CD14-positive monocyte (primary cell): ENCODE results near the gene ACSL3. TPM values are rescaled to one million over a fixed set of nuclear protein-coding genes. Genes with fewer than 3 reads are reported as not detected.

Experiments
- DNase-seq, 3 donors: peaks; one replicate each; pipeline ENCODE4 v3.0.0-alpha.2; 2011 to 2022
- H2AFZ ChIP-seq: 2 replicates; pipeline ENCODE4 v1.6.0; 2012; ENCODE audit warnings: mild to moderate bottlenecking, low read depth, low read length, inconsistent platforms; ENCODE audit not compliant: insufficient read depth, poor library complexity, severe bottlenecking
- H3K27ac ChIP-seq, 2 donors: 1 replicate in 1 of 2; 2 replicates in 1 of 2; pipeline ENCODE4 v1.5.1; 2012 to 2013; ENCODE audit warnings: low read length in 2 of 2, control low read depth in 1 of 2, inconsistent platforms in 1 of 2, low read depth in 1 of 2, mild to moderate bottlenecking in 1 of 2
- H3K27me3 ChIP-seq, 2 donors: one replicate each; pipeline versions ENCODE4 v1.6.0 to v1.6.1; 2011 to 2013; ENCODE audit warnings: low read length in 2 of 2; ENCODE audit not compliant: control insufficient read depth in 2 of 2, insufficient read depth in 2 of 2
- H3K36me3 ChIP-seq, 2 donors: replicated peaks in 1 of 2; 1 replicate in 1 of 2; 2 replicates in 1 of 2; pipeline versions ENCODE4 v1.5.1 to v1.6.1; 2012 to 2013; ENCODE audit warnings: low read length in 2 of 2, control low read depth in 1 of 2, inconsistent platforms in 1 of 2, mild to moderate bottlenecking in 1 of 2; ENCODE audit not compliant: insufficient read depth in 2 of 2, control insufficient read depth in 1 of 2
- H3K4me1 ChIP-seq, 2 donors: 1 replicate in 1 of 2; 2 replicates in 1 of 2; pipeline versions ENCODE4 v1.5.1 to v1.6.1; 2012 to 2013; ENCODE audit warnings: low read length in 2 of 2, control low read depth in 1 of 2, inconsistent platforms in 1 of 2, mild to moderate bottlenecking in 1 of 2, moderate library complexity in 1 of 2; ENCODE audit not compliant: insufficient read depth in 2 of 2, control insufficient read depth in 1 of 2
- H3K4me2 ChIP-seq: replicated peaks from 2 replicates; pipeline ENCODE3; 2012; ENCODE audit warnings: low read length, moderate library complexity, mild to moderate bottlenecking; ENCODE audit not compliant: poor library complexity, severe bottlenecking; ENCODE audit errors: extremely low read depth
- H3K4me3 ChIP-seq, 3 experiments: fragments of 200-600 bp in 1 of 3; sonication (generic) in 1 of 3; replicated peaks in 1 of 3; 1 replicate in 2 of 3; 2 replicates in 1 of 3; pipeline ENCODE4 v1.5.1; 2011 to 2013; ENCODE audit warnings: low read length in 3 of 3, mild to moderate bottlenecking in 3 of 3, control low read depth in 2 of 3, low read depth in 2 of 3, inconsistent platforms in 1 of 3, moderate library complexity in 1 of 3
- H3K79me2 ChIP-seq: 2 replicates; pipeline ENCODE4 v1.6.0; 2012; ENCODE audit warnings: mild to moderate bottlenecking, control low read depth, inconsistent platforms, low read length, moderate library complexity; ENCODE audit not compliant: insufficient read depth
- H3K9ac ChIP-seq: 2 replicates; pipeline ENCODE4 v1.6.0; 2017; ENCODE audit warnings: low read length, mild to moderate bottlenecking; ENCODE audit not compliant: insufficient read depth, poor library complexity, severe bottlenecking
- H3K9me3 ChIP-seq, 2 donors: replicated peaks in 1 of 2; 1 replicate in 1 of 2; 2 replicates in 1 of 2; pipeline versions ENCODE4 v1.5.1 to v1.6.1; 2012 to 2013; ENCODE audit warnings: low read length in 2 of 2, control low read depth in 1 of 2; ENCODE audit not compliant: control insufficient read depth in 1 of 2, insufficient read depth in 1 of 2
- H4K20me1 ChIP-seq: 2 replicates; pipeline ENCODE4 v1.6.0; 2012; ENCODE audit warnings: mild to moderate bottlenecking, low read length, control low read depth, moderate library complexity; ENCODE audit not compliant: insufficient read depth
- H3K27ac Mint-ChIP-seq, 7 donors: one replicate each; pipeline ENCODE4 v1.8.0; 2020; ENCODE audit warnings: mild to moderate bottlenecking in 7 of 7, mixed read lengths in 7 of 7, moderate library complexity in 6 of 7, inconsistent platforms in 2 of 7
- H3K27me3 Mint-ChIP-seq, 3 donors: one replicate each; pipeline ENCODE4 v1.8.0; 2021 to 2022; ENCODE audit warnings: low read depth in 3 of 3, mild to moderate bottlenecking in 3 of 3, mixed read lengths in 3 of 3, moderate library complexity in 3 of 3, inconsistent platforms in 1 of 3
- H3K36me3 Mint-ChIP-seq, 2 donors: one replicate each; pipeline ENCODE4 v1.8.0; 2020; ENCODE audit warnings: mixed read lengths in 2 of 2, inconsistent platforms in 1 of 2, mild to moderate bottlenecking in 1 of 2
- H3K4me1 Mint-ChIP-seq: one replicate; pipeline ENCODE4 v1.8.0; 2020; ENCODE audit warnings: mild to moderate bottlenecking, mixed read lengths
- H3K4me3 Mint-ChIP-seq, 2 donors: one replicate each; pipeline ENCODE4 v1.8.0; 2020; ENCODE audit warnings: mild to moderate bottlenecking in 2 of 2, mixed read lengths in 2 of 2, moderate library complexity in 1 of 2
- H3K9me3 Mint-ChIP-seq, 7 donors: one replicate each; pipeline ENCODE4 v1.8.0; 2020 to 2022; ENCODE audit warnings: mixed read lengths in 7 of 7, mild to moderate bottlenecking in 6 of 7, moderate library complexity in 6 of 7, inconsistent platforms in 2 of 7
- WGBS: methylation state at CpG from one replicate; pipeline ENCODE4 v1.1.5; 2013; ENCODE audit warnings: missing lambda C conversion rate; ENCODE audit not compliant: insufficient coverage; 5-methylcytosine and 5-hydroxymethylcytosine counted together
- intact Hi-C, 2 donors: fragments of 100-400 bp; cut with micrococcal nuclease; formaldehyde crosslinking; loops; one replicate each; pipeline versions ENCODE4 v1.15.0 to v1.15.1; 2023
- polyA plus RNA-seq, 3 donors: library from polyadenylated mRNA; depleted of rRNA in 1 of 3; unstranded in 2 of 3; stranded (reverse) in 1 of 3; fragments of 300-500 nt in 2 of 3; fragments of >200 nt in 1 of 3; fragmentation: Illumina TruSeq in 2 of 3; gene quantifications; 1 replicate in 2 of 3; 2 replicates in 1 of 3; pipeline ENCODE4 v1.2.3, GENCODE V29; 2012 to 2021
- TF ChIP-seq, protein P1 (sequence below): fragments of 200-600 bp; IDR thresholded peaks from one replicate; pipeline ENCODE4 v1.8.0; 2022; ENCODE audit warnings: antibody characterized with exemption, mild to moderate bottlenecking

ACSL3 gene
- polyA plus RNA-seq, 3 donors, result 8.8 to 24.4 (median 19.9) TPM

DNA sequence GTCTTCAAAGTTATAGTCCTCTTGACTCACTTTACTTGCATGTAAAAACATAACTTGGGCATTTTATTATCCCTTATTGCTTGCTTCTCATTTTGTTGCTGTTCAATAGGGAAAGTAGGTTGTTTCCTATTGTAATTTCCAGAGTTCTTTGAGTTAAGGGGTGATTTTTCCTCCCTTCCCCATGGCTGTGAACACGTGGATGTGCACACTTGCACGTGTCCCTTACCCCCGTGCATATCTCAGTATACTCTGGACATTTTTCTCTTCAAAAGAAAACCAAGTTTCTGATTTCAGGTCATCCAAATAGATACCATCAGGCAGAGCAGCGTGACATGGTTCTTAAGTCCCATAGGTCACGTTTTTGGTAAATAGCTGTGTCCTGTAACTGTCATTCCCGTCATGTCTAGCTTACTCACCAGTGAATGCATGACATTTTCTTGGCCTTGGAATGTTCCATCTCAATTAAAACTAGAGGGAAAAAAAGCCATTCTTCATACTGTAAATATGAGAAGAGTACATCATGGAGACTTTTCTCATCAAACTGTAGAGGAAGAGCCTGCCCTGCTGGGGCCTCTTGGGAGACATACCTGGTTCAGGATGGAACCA is 107.8 kb downstream of the ACSL3 start:
- Histone ChIP-seq H3K27ac (no peak overlapping the region), H3K9ac (no peak overlapping the region), H3K4me1 (peaks cover 11 to 14% of the 10 kb centered on the region in 2 donors), H2AFZ (no peak overlapping the region), H4K20me1 (no peaks in the 10 kb centered on the region), H3K36me3 (no peaks in the 10 kb centered on the region), H3K27me3 (no peaks in the 10 kb centered on the region), H3K4me3 (no peak overlapping the region), H3K9me3 (no peaks in the 10 kb centered on the region), H3K4me2 (no peak overlapping the region), H3K79me2 (no peaks in the 10 kb centered on the region)
- H3K36me3 Mint-ChIP-seq, result no peaks in the 10 kb centered on the region
- H3K27me3 Mint-ChIP-seq, result peaks cover 0 to 2% (median 0%) of the 10 kb centered on the region in 3 donors
- peaks cover 16% of the 10 kb centered on the region for H3K4me1 Mint-ChIP-seq
- peaks cover 0 to 2% (median 0%) of the 10 kb centered on the region in 7 donors for H3K9me3 Mint-ChIP-seq
- TF ChIP-seq, protein P1, sequence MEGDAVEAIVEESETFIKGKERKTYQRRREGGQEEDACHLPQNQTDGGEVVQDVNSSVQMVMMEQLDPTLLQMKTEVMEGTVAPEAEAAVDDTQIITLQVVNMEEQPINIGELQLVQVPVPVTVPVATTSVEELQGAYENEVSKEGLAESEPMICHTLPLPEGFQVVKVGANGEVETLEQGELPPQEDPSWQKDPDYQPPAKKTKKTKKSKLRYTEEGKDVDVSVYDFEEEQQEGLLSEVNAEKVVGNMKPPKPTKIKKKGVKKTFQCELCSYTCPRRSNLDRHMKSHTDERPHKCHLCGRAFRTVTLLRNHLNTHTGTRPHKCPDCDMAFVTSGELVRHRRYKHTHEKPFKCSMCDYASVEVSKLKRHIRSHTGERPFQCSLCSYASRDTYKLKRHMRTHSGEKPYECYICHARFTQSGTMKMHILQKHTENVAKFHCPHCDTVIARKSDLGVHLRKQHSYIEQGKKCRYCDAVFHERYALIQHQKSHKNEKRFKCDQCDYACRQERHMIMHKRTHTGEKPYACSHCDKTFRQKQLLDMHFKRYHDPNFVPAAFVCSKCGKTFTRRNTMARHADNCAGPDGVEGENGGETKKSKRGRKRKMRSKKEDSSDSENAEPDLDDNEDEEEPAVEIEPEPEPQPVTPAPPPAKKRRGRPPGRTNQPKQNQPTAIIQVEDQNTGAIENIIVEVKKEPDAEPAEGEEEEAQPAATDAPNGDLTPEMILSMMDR, result no peak
- DNase-seq, result no peak
- 100% methylated on average over 3 of the region's 6 CpGs for WGBS
- H3K4me3 Mint-ChIP-seq, result no peak overlapping the region
- intact Hi-C loops, result no loop called here
- no peak overlapping the region for H3K27ac Mint-ChIP-seq

DNA sequence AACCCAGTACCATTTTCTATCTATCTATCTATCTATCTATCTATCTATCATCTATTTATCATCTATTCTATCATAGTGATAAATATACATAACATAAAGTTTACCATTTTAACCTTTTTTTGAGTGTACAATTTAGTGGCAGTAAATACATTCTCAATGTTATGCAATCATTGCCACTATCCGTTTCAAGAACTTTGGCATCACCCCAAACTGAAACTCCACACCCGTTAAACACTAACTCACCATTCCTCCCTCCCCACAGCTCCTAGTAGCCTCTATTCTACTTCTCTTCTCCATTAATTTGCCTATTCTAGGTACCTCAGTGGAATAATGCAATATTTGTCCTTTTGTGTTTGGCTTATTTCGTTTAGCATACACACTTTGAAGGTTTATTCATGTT is 108.7 kb downstream of the ACSL3 start:
- Histone ChIP-seq H3K9ac (no peak overlapping the region), H3K36me3 (no peaks in the 10 kb centered on the region), H3K4me1 (peaks cover 3 to 6% of the 10 kb centered on the region in 2 donors), H3K4me2 (no peak overlapping the region), H2AFZ (no peak overlapping the region), H3K9me3 (no peaks in the 10 kb centered on the region), H3K27ac (no peak overlapping the region), H4K20me1 (no peaks in the 10 kb centered on the region), H3K4me3 (no peak overlapping the region), H3K27me3 (no peaks in the 10 kb centered on the region), H3K79me2 (no peaks in the 10 kb centered on the region)
- H3K4me3 Mint-ChIP-seq, result no peak overlapping the region
- no peaks in the 10 kb centered on the region for H3K36me3 Mint-ChIP-seq
- DNase-seq, result no peak
- H3K27me3 Mint-ChIP-seq, result peaks cover 0 to 2% (median 0%) of the 10 kb centered on the region in 3 donors
- no peak overlapping the region for H3K27ac Mint-ChIP-seq
- H3K9me3 Mint-ChIP-seq, result peaks cover 0 to 2% (median 0%) of the 10 kb centered on the region in 7 donors
- H3K4me1 Mint-ChIP-seq, result peaks cover 7% of the 10 kb centered on the region
- 0% methylated on average over 1 of the region's 3 CpGs for WGBS
- intact Hi-C loops, result no loop called here
- TF ChIP-seq, protein P1, result no peak
